GM23338 (cell line): Measurements from ENCODE around the gene KAZN. TPM values are rescaled to one million over a fixed set of nuclear protein-coding genes. Genes with fewer than 3 reads are reported as not detected.

Experiments
- ATAC-seq: fragments of 200-7000 bp; cut with Tn5 transposase; 3 replicates; pipeline ENCODE4 v1.9.1; 2020
- DNase-seq: peaks from one replicate; pipeline ENCODE4 v3.0.0-alpha.2; 2015; ENCODE audit warnings: low spot score
- H2AFZ ChIP-seq: fragments of 200-600 bp; sonication (generic); 2 replicates; pipeline ENCODE4 v1.8.0; 2016; ENCODE audit warnings: antibody characterized with exemption, mild to moderate bottlenecking, moderate library complexity
- H3F3A ChIP-seq: fragments of 200-600 bp; sonication (generic); replicated peaks from 2 replicates; pipeline ENCODE4 v1.8.0; 2017; ENCODE audit warnings: antibody characterized with exemption, mixed run types, low read depth
- H3K27ac ChIP-seq: fragments of 200-600 bp; sonication (generic); 2 replicates; pipeline ENCODE4 v1.6.1; 2016; ENCODE audit warnings: low read depth
- H3K27me3 ChIP-seq: fragments of 200-600 bp; sonication (generic); 2 replicates; pipeline ENCODE4 v1.8.0; 2016; ENCODE audit warnings: mild to moderate bottlenecking, mixed run types, moderate library complexity; ENCODE audit not compliant: insufficient read depth
- H3K36me3 ChIP-seq: fragments of 200-600 bp; sonication (generic); 2 replicates; pipeline ENCODE4 v1.8.0; 2016; ENCODE audit warnings: mild to moderate bottlenecking; ENCODE audit not compliant: insufficient read depth
- H3K4me1 ChIP-seq: fragments of 200-600 bp; sonication (generic); 2 replicates; pipeline ENCODE4 v1.8.0; 2016; ENCODE audit warnings: mild to moderate bottlenecking, moderate library complexity; ENCODE audit not compliant: insufficient read depth
- H3K4me2 ChIP-seq: fragments of 200-600 bp; sonication (generic); 2 replicates; pipeline ENCODE4 v1.7.1; 2017; ENCODE audit warnings: mixed run types
- H3K4me3 ChIP-seq: fragments of 200-600 bp; sonication (generic); 2 replicates; pipeline ENCODE4 v1.6.1; 2016; ENCODE audit warnings: mixed run types
- H3K79me2 ChIP-seq: fragments of 200-600 bp; sonication (generic); replicated peaks from 2 replicates; pipeline ENCODE4 v1.8.0; 2017; ENCODE audit warnings: mild to moderate bottlenecking; ENCODE audit not compliant: insufficient read depth
- H3K9me2 ChIP-seq: fragments of 200-600 bp; sonication (generic); 2 replicates; pipeline ENCODE4 v1.8.0; 2017; ENCODE audit not compliant: insufficient read depth
- H4K20me1 ChIP-seq: fragments of 200-600 bp; sonication (generic); replicated peaks from 2 replicates; pipeline ENCODE4 v1.8.0; 2017; ENCODE audit warnings: mild to moderate bottlenecking; ENCODE audit not compliant: insufficient read depth
- H3K27ac Mint-ChIP-seq: 2 replicates; pipeline ENCODE4 v1.8.0; 2020; ENCODE audit warnings: inconsistent platforms, mild to moderate bottlenecking, moderate library complexity, mixed read lengths
- H3K27me3 Mint-ChIP-seq: 3 replicates; pipeline ENCODE4 v1.8.0; 2022; ENCODE audit warnings: low read depth, mild to moderate bottlenecking, moderate library complexity, mixed read lengths, inconsistent platforms; ENCODE audit not compliant: insufficient read depth, poor library complexity
- H3K36me3 Mint-ChIP-seq: 3 replicates; pipeline ENCODE4 v1.8.0; 2021; ENCODE audit warnings: low read depth, mild to moderate bottlenecking, inconsistent platforms, moderate library complexity, mixed read lengths
- H3K4me1 Mint-ChIP-seq: 3 replicates; pipeline ENCODE4 v1.8.0; 2020; ENCODE audit warnings: mild to moderate bottlenecking, inconsistent platforms, mixed read lengths
- H3K4me3 Mint-ChIP-seq: 3 replicates; pipeline ENCODE4 v1.8.0; 2021; ENCODE audit warnings: moderate library complexity, mild to moderate bottlenecking, inconsistent platforms, mixed read lengths
- H3K9me3 Mint-ChIP-seq: 3 replicates; pipeline ENCODE4 v1.8.0; 2020; ENCODE audit warnings: moderate library complexity, mild to moderate bottlenecking, inconsistent platforms, mixed read lengths
- EZH2phosphoT487 ChIP-seq: fragments of 200-600 bp; sonication (generic); IDR thresholded peaks from one replicate; pipeline ENCODE4 v1.8.1; 2018; ENCODE audit warnings: antibody characterized with exemption; ENCODE audit not compliant: unreplicated experiment
- JUNB ChIP-seq: IDR thresholded peaks from one replicate; pipeline ENCODE4 v1.6.1; 2016; ENCODE audit warnings: antibody characterized with exemption; ENCODE audit not compliant: unreplicated experiment
- NANOG ChIP-seq: IDR thresholded peaks from 2 replicates; pipeline ENCODE4 v1.6.1; 2016; ENCODE audit warnings: antibody characterized with exemption, borderline replicate concordance
- POLR2AphosphoS5 ChIP-seq: IDR thresholded peaks from 2 replicates; pipeline ENCODE4 v1.6.1; 2016; ENCODE audit warnings: antibody characterized with exemption, low read depth
- STAT1 ChIP-seq: IDR thresholded peaks from one replicate; pipeline ENCODE4 v1.6.1; 2016; ENCODE audit warnings: antibody characterized with exemption; ENCODE audit not compliant: unreplicated experiment
- ZNF114 ChIP-seq: fragments of 250-450 bp; sonication (Bioruptor Pico); IDR thresholded peaks from 2 replicates; pipeline ENCODE4 v1.5.0; 2020; ENCODE audit warnings: mild to moderate bottlenecking, moderate library complexity
- polyA plus RNA-seq: library from polyadenylated mRNA; unstranded; fragments of >200 nt; fragmentation: Nextera tagmentation; extraction: Ambion mirVana; gene quantifications from 2 replicates; pipeline ENCODE4 v1.2.1, GENCODE V29; 2016
- total RNA-seq: library from RNA; depleted of rRNA; stranded (reverse); fragments of >200 nt; shearing (Covaris generic); gene quantifications from 2 replicates; pipeline ENCODE4 v1.2.3, GENCODE V29; 2014
- TF ChIP-seq, protein P1 (sequence below): fragments of 250-450 bp; sonication (Bioruptor Pico); IDR thresholded peaks from 2 replicates; pipeline ENCODE4 v1.5.0; 2020; ENCODE audit warnings: mild to moderate bottlenecking, moderate library complexity
- TF ChIP-seq, protein P2 (sequence below): IDR thresholded peaks from one replicate; pipeline ENCODE4 v1.6.1; 2018; ENCODE audit warnings: antibody characterized with exemption; ENCODE audit not compliant: unreplicated experiment

KAZN gene
- total and polyA plus RNA-seq, 2 experiments from 2014 or later = 9.9 to 15.0 TPM

DNA sequence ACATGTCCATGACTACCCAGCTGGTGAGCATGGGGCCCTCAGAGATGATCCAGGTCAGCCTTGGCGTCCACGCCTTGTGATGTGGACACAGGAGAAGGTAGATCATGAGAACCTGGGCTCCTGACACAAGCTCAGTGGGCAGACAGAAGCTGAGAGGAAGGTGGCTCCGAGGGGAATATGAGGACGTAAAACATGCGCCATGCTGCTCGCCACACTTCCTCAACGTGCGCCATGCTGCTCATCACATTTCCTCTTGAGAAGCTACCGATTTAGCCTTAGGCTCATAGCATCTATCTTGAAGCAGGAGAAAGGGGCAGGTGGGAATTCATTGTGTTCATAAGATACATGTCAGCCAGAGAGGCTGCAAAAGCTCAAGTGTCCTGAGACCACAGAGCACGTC is 176.9 kb downstream of the KAZN start:
- Mint-ChIP-seq H3K27ac (no peak overlapping the region), H3K9me3 (no peaks in the 10 kb centered on the region; the same call in 2 of the 3 replicates), H3K36me3 (no peaks in the 10 kb centered on the region; the same call in 2 of the 3 replicates), H3K4me1 (peaks cover 22% of the 10 kb centered on the region), H3K27me3 (peaks cover 11% of the 10 kb centered on the region), H3K4me3 (no peak overlapping the region)
- Histone ChIP-seq H3F3A (0 out of 2 replicates have a peak, but pooled peaks cover 4% of the 10 kb centered on the region), H3K27me3 (no peaks in the 10 kb centered on the region), H3K4me2 (no peak overlapping the region), H3K4me3 (no peak overlapping the region), H3K36me3 (no peaks in the 10 kb centered on the region), H3K79me2 (no peaks in the 10 kb centered on the region; the same call in 1 of the 2 replicates), H4K20me1 (no peaks in the 10 kb centered on the region), H2AFZ (no peak overlapping the region), H3K4me1 (peaks cover 16% of the 10 kb centered on the region), H3K27ac (no peak overlapping the region), H3K9me2 (no peaks in the 10 kb centered on the region)
- no peak for DNase-seq
- ATAC-seq = no peak
- TF ChIP-seq, protein P1, sequence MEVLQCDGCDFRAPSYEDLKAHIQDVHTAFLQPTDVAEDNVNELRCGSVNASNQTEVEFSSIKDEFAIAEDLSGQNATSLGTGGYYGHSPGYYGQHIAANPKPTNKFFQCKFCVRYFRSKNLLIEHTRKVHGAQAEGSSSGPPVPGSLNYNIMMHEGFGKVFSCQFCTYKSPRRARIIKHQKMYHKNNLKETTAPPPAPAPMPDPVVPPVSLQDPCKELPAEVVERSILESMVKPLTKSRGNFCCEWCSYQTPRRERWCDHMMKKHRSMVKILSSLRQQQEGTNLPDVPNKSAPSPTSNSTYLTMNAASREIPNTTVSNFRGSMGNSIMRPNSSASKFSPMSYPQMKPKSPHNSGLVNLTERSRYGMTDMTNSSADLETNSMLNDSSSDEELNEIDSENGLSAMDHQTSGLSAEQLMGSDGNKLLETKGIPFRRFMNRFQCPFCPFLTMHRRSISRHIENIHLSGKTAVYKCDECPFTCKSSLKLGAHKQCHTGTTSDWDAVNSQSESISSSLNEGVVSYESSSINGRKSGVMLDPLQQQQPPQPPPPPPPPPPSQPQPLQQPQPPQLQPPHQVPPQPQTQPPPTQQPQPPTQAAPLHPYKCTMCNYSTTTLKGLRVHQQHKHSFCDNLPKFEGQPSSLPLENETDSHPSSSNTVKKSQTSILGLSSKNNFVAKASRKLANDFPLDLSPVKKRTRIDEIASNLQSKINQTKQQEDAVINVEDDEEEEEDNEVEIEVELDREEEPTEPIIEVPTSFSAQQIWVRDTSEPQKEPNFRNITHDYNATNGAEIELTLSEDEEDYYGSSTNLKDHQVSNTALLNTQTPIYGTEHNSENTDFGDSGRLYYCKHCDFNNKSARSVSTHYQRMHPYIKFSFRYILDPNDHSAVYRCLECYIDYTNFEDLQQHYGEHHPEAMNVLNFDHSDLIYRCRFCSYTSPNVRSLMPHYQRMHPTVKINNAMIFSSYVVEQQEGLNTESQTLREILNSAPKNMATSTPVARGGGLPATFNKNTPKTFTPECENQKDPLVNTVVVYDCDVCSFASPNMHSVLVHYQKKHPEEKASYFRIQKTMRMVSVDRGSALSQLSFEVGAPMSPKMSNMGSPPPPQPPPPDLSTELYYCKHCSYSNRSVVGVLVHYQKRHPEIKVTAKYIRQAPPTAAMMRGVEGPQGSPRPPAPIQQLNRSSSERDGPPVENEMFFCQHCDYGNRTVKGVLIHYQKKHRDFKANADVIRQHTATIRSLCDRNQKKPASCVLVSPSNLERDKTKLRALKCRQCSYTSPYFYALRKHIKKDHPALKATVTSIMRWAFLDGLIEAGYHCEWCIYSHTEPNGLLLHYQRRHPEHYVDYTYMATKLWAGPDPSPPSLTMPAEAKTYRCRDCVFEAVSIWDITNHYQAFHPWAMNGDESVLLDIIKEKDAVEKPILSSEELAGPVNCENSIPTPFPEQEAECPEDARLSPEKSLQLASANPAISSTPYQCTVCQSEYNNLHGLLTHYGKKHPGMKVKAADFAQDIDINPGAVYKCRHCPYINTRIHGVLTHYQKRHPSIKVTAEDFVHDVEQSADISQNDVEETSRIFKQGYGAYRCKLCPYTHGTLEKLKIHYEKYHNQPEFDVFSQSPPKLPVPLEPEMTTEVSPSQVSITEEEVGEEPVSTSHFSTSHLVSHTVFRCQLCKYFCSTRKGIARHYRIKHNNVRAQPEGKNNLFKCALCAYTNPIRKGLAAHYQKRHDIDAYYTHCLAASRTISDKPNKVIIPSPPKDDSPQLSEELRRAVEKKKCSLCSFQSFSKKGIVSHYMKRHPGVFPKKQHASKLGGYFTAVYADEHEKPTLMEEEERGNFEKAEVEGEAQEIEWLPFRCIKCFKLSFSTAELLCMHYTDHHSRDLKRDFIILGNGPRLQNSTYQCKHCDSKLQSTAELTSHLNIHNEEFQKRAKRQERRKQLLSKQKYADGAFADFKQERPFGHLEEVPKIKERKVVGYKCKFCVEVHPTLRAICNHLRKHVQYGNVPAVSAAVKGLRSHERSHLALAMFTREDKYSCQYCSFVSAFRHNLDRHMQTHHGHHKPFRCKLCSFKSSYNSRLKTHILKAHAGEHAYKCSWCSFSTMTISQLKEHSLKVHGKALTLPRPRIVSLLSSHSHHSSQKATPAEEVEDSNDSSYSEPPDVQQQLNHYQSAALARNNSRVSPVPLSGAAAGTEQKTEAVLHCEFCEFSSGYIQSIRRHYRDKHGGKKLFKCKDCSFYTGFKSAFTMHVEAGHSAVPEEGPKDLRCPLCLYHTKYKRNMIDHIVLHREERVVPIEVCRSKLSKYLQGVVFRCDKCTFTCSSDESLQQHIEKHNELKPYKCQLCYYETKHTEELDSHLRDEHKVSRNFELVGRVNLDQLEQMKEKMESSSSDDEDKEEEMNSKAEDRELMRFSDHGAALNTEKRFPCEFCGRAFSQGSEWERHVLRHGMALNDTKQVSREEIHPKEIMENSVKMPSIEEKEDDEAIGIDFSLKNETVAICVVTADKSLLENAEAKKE = no peak
- no peak for TF ChIP-seq POLR2AphosphoS5
- TF ChIP-seq JUNB = no peak
- TF ChIP-seq EZH2phosphoT487 = no peak
- TF ChIP-seq, protein P2, sequence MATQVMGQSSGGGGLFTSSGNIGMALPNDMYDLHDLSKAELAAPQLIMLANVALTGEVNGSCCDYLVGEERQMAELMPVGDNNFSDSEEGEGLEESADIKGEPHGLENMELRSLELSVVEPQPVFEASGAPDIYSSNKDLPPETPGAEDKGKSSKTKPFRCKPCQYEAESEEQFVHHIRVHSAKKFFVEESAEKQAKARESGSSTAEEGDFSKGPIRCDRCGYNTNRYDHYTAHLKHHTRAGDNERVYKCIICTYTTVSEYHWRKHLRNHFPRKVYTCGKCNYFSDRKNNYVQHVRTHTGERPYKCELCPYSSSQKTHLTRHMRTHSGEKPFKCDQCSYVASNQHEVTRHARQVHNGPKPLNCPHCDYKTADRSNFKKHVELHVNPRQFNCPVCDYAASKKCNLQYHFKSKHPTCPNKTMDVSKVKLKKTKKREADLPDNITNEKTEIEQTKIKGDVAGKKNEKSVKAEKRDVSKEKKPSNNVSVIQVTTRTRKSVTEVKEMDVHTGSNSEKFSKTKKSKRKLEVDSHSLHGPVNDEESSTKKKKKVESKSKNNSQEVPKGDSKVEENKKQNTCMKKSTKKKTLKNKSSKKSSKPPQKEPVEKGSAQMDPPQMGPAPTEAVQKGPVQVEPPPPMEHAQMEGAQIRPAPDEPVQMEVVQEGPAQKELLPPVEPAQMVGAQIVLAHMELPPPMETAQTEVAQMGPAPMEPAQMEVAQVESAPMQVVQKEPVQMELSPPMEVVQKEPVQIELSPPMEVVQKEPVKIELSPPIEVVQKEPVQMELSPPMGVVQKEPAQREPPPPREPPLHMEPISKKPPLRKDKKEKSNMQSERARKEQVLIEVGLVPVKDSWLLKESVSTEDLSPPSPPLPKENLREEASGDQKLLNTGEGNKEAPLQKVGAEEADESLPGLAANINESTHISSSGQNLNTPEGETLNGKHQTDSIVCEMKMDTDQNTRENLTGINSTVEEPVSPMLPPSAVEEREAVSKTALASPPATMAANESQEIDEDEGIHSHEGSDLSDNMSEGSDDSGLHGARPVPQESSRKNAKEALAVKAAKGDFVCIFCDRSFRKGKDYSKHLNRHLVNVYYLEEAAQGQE = no peak
- no peak for TF ChIP-seq ZNF114 (CRISPR knock-in tag)
- TF ChIP-seq NANOG = no peak
- no peak for TF ChIP-seq STAT1
